ENCODE data around the gene NANOG. TPM values are rescaled to one million over a fixed set of nuclear protein-coding genes. Genes with fewer than 3 reads are reported as not detected.
"Not testable (repeated sequence)": the region's sequence is repeated elsewhere in the genome, so short reads cannot be mapped to it uniquely, and the experiment has no call there.

The NANOG gene
- total RNA-seq, 1 donor from 2014 or later, result 0.16 TPM

DNA sequence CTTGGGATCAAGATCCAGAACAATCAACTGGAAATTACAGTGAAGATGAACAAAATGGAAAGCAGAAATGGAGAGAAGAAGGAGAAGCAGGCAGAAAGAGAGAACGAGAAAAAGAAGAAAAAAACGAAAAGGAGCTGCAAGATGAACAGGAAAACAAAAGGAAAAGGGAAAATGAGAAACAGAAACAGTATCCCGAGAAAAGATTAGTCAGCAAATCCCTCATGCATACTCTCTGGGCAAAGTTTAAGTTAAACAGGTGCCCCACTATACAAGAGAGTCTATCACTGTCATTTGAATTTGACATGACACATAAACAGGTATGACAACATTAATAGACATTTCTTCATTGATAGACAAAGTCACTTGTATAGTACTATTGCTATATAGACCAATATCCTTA is 19.2 kb upstream of the NANOG start:
- Histone ChIP-seq H3K4me3 (ENCODE audit: insufficient read depth, low read depth, low read length) (no peak overlapping the region), H3K27ac (ENCODE audit: low read depth, low read length) (no peak overlapping the region), H3K9ac (ENCODE audit: low read length) (no peak overlapping the region), H3K36me3 (ENCODE audit: insufficient read depth, low read length) (no peaks in the 10 kb centered on the region), H2AFZ (ENCODE audit: low read depth, low read length) (no peak overlapping the region), H3K79me2 (ENCODE audit: insufficient read depth, low read length) (no peaks in the 10 kb centered on the region), H3K9me3 (ENCODE audit: insufficient read depth, low read depth, low read length) (no peaks in the 10 kb centered on the region), H3K27me3 (ENCODE audit: insufficient read depth, low read length) (no peaks in the 10 kb centered on the region), H3K4me2 (ENCODE audit: low read length) (no peak overlapping the region), H3K4me1 (ENCODE audit: insufficient read depth, low read length) (no peaks in the 10 kb centered on the region), H4K20me1 (ENCODE audit: insufficient read depth, low read length) (no peaks in the 10 kb centered on the region)
- Mint-ChIP-seq H3K27me3 (ENCODE audit: low read depth, unreplicated experiment) (no peaks in the 10 kb centered on the region), H3K4me3 (ENCODE audit: unreplicated experiment) (no peak overlapping the region), H3K36me3 (ENCODE audit: low read depth, unreplicated experiment) (no peaks in the 10 kb centered on the region), H3K4me1 (ENCODE audit: low read depth, unreplicated experiment) (no peaks in the 10 kb centered on the region), H3K27ac (ENCODE audit: unreplicated experiment) (no peak overlapping the region), H3K9me3 (ENCODE audit: unreplicated experiment) (no peaks in the 10 kb centered on the region)
- no peak for TF ChIP-seq EZH2 (IDR thresholded peaks at IDR 0.05; ENCODE audit: insufficient read depth, low read length)
- TF ChIP-seq, protein P1, sequence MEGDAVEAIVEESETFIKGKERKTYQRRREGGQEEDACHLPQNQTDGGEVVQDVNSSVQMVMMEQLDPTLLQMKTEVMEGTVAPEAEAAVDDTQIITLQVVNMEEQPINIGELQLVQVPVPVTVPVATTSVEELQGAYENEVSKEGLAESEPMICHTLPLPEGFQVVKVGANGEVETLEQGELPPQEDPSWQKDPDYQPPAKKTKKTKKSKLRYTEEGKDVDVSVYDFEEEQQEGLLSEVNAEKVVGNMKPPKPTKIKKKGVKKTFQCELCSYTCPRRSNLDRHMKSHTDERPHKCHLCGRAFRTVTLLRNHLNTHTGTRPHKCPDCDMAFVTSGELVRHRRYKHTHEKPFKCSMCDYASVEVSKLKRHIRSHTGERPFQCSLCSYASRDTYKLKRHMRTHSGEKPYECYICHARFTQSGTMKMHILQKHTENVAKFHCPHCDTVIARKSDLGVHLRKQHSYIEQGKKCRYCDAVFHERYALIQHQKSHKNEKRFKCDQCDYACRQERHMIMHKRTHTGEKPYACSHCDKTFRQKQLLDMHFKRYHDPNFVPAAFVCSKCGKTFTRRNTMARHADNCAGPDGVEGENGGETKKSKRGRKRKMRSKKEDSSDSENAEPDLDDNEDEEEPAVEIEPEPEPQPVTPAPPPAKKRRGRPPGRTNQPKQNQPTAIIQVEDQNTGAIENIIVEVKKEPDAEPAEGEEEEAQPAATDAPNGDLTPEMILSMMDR (IDR thresholded peaks at IDR 0.05; ENCODE audit: insufficient read depth, low read depth, low read length), result no peak
- DNase-seq (ENCODE audit: low read depth), result no peak
- FAIRE-seq, result no peak

DNA sequence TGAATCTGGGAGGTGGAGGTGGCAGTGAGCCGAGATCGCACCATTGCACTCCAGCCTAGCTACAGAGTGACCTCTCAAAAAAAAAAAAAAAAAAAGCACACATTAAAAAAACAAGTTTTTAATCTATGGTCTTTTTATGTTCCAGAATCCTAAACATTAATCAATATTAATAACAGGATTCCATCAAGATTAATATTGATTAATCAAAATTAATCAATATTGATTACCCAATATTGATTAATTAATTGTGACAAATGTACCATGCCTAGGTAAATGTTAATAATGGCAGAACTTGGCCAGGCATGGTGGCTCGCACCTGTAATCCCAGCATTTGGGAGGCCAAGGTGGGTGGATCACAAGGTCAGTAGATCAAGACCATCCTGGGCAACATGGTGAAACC is 7.9 kb upstream of the NANOG start:
- Histone ChIP-seq H3K36me3 (ENCODE audit: insufficient read depth, low read length) (no peaks in the 10 kb centered on the region), H3K27ac (ENCODE audit: low read depth, low read length) (no peak overlapping the region), H3K27me3 (ENCODE audit: insufficient read depth, low read length) (no peaks in the 10 kb centered on the region), H4K20me1 (ENCODE audit: insufficient read depth, low read length) (no peaks in the 10 kb centered on the region), H3K4me2 (ENCODE audit: low read length) (no peak overlapping the region), H2AFZ (ENCODE audit: low read depth, low read length) (no peak overlapping the region), H3K9me3 (ENCODE audit: insufficient read depth, low read depth, low read length) (no peaks in the 10 kb centered on the region), H3K9ac (ENCODE audit: low read length) (no peak overlapping the region), H3K79me2 (ENCODE audit: insufficient read depth, low read length) (no peaks in the 10 kb centered on the region), H3K4me1 (ENCODE audit: insufficient read depth, low read length) (no peaks in the 10 kb centered on the region), H3K4me3 (ENCODE audit: insufficient read depth, low read depth, low read length) (no peak overlapping the region)
- Mint-ChIP-seq H3K36me3 (ENCODE audit: low read depth, unreplicated experiment) (no peaks in the 10 kb centered on the region), H3K4me1 (ENCODE audit: low read depth, unreplicated experiment) (no peaks in the 10 kb centered on the region), H3K9me3 (ENCODE audit: unreplicated experiment) (no peaks in the 10 kb centered on the region), H3K27ac (ENCODE audit: unreplicated experiment) (no peak overlapping the region), H3K27me3 (ENCODE audit: low read depth, unreplicated experiment) (no peaks in the 10 kb centered on the region), H3K4me3 (ENCODE audit: unreplicated experiment) (no peak overlapping the region)
- no peak for FAIRE-seq
- TF ChIP-seq, protein P1 (IDR thresholded peaks at IDR 0.05; ENCODE audit: insufficient read depth, low read depth, low read length), result no peak
- TF ChIP-seq EZH2 (IDR thresholded peaks at IDR 0.05; ENCODE audit: insufficient read depth, low read length), result no peak
- DNase-seq (ENCODE audit: low read depth), result no peak

DNA sequence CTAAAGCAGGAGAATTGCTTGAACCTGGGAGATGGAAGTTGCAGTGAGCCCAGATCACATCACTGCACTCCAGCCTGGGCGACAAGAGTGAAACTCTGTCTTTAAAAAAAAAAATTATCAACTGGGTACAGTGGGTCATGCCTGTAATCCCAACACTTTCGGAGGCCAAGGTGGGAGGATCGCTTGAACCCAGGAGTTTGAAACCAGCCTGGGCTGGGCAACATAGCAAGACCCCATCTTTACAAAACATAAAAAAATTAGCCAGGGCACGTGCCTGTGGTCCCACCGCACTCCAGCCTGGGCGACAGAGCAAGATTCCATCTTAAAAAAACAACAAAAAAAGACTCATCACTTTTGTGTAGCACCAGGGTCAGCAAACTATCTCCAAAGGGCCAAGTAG is 7.1 kb upstream of the NANOG start:
- H3K36me3 ChIP-seq (ENCODE audit: insufficient read depth, low read length), result no peaks in the 10 kb centered on the region
- FAIRE-seq (no peak), DNase-seq (ENCODE audit: low read depth) (no peak)
- TF ChIP-seq, protein P1 (IDR thresholded peaks at IDR 0.05; ENCODE audit: insufficient read depth, low read depth, low read length), result no peak
- TF ChIP-seq EZH2 (IDR thresholded peaks at IDR 0.05; ENCODE audit: insufficient read depth, low read length), result no peak
- H3K4me1 Mint-ChIP-seq (ENCODE audit: low read depth, unreplicated experiment), result no peaks in the 10 kb centered on the region
- H3K27me3 ChIP-seq (ENCODE audit: insufficient read depth, low read length), result no peaks in the 10 kb centered on the region
- no peaks in the 10 kb centered on the region for H3K36me3 Mint-ChIP-seq (ENCODE audit: low read depth, unreplicated experiment)
- no peak overlapping the region for H3K4me3 ChIP-seq (ENCODE audit: insufficient read depth, low read depth, low read length)
- no peaks in the 10 kb centered on the region for H4K20me1 ChIP-seq (ENCODE audit: insufficient read depth, low read length)
- H3K4me2 ChIP-seq (ENCODE audit: low read length), result no peak overlapping the region
- H2AFZ ChIP-seq (ENCODE audit: low read depth, low read length), result no peak overlapping the region
- H3K27ac ChIP-seq (ENCODE audit: low read depth, low read length), result no peak overlapping the region
- no peak overlapping the region for H3K4me3 Mint-ChIP-seq (ENCODE audit: unreplicated experiment)
- H3K9me3 ChIP-seq (ENCODE audit: insufficient read depth, low read depth, low read length), result no peaks in the 10 kb centered on the region
- H3K27me3 Mint-ChIP-seq (ENCODE audit: low read depth, unreplicated experiment), result peaks cover 2% of the 10 kb centered on the region
- no peak overlapping the region for H3K27ac Mint-ChIP-seq (ENCODE audit: unreplicated experiment)
- no peaks in the 10 kb centered on the region for H3K79me2 ChIP-seq (ENCODE audit: insufficient read depth, low read length)
- H3K9ac ChIP-seq (ENCODE audit: low read length), result no peak overlapping the region
- no peaks in the 10 kb centered on the region for H3K9me3 Mint-ChIP-seq (ENCODE audit: unreplicated experiment)
- no peaks in the 10 kb centered on the region for H3K4me1 ChIP-seq (ENCODE audit: insufficient read depth, low read length)

DNA sequence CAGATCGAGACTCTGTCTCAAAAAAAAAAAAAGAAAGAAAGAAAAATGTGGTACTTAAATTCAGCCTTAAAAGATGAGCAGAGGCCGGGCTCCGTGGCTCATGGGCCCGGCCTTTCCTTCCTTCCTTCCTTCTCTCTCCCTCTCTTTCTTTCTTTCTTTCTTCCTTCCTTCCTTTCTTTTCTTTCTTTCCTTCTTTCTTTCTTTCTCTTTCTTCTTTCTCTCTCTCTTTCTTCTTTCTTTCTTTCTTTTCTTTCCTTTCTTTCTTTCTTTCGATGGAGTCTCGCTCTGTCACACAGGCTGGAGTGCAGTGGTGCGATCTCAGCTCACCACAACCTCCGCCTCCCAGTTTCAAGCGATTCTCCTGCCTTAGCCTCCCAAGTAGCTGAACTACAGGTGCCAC is 5.8 kb upstream of the NANOG start:
- peaks cover 13% of the 10 kb centered on the region for H3K27me3 Mint-ChIP-seq (ENCODE audit: low read depth, unreplicated experiment)
- H3K4me3 Mint-ChIP-seq (ENCODE audit: unreplicated experiment), result not testable (repeated sequence)

More for the DNA sequence above, 5.8 kb upstream of the NANOG start:
- H3K4me2 ChIP-seq (ENCODE audit: low read length); H3K4me1 ChIP-seq (ENCODE audit: insufficient read depth, low read length); H3K9ac ChIP-seq (ENCODE audit: low read length); H3K79me2 ChIP-seq (ENCODE audit: insufficient read depth, low read length); FAIRE-seq; H3K9me3 Mint-ChIP-seq (ENCODE audit: unreplicated experiment); H3K36me3 ChIP-seq (ENCODE audit: insufficient read depth, low read length); H3K9me3 ChIP-seq (ENCODE audit: insufficient read depth, low read depth, low read length); H3K4me3 ChIP-seq (ENCODE audit: insufficient read depth, low read depth, low read length); H2AFZ ChIP-seq (ENCODE audit: low read depth, low read length); H3K27ac ChIP-seq (ENCODE audit: low read depth, low read length); H3K36me3 Mint-ChIP-seq (ENCODE audit: low read depth, unreplicated experiment); H3K27ac Mint-ChIP-seq (ENCODE audit: unreplicated experiment); DNase-seq (ENCODE audit: low read depth); H4K20me1 ChIP-seq (ENCODE audit: insufficient read depth, low read length); H3K4me1 Mint-ChIP-seq (ENCODE audit: low read depth, unreplicated experiment); H3K27me3 ChIP-seq (ENCODE audit: insufficient read depth, low read length): not testable (repeated sequence)

Measured in astrocyte (in vitro differentiated cells and primary cell).